ENCODE measurements around the gene LGALS7.

- TF ChIP-seq POLR2A (IDR thresholded peaks at IDR 0.05; ENCODE audit: low read depth, low read length) = no peak
- no peak for TF ChIP-seq TAF1 (IDR thresholded peaks at IDR 0.05; ENCODE audit: low read depth, low read length)
Measured at GRCh38 chr19:38812841-38813320, 39.6 kb upstream of the LGALS7 start, which contains the start of gene LGALS4.

All from GM12891 (cell line).